HG02642 (cell line): ENCODE results near the gene TMEM163.

Source experiments
- ATAC-seq: cut with Tn5 transposase; IDR thresholded peaks from one replicate; pipeline ENCODE4 v1.9.1; 2021; ENCODE audit warnings: mild to moderate bottlenecking; ENCODE audit not compliant: unreplicated experiment, poor library complexity

Gene TMEM163

GRCh38 chr2:134449157-134449556 is 269.6 kb downstream of the TMEM163 start:
- ATAC-seq: no peak

- ATAC-seq: no peak
Measured at GRCh38 chr2:134448650-134449049, 270.1 kb downstream of the TMEM163 start.

- no peak for ATAC-seq
Measured at GRCh38 chr2:134447669-134448068, 271.1 kb downstream of the TMEM163 start.

DNA sequence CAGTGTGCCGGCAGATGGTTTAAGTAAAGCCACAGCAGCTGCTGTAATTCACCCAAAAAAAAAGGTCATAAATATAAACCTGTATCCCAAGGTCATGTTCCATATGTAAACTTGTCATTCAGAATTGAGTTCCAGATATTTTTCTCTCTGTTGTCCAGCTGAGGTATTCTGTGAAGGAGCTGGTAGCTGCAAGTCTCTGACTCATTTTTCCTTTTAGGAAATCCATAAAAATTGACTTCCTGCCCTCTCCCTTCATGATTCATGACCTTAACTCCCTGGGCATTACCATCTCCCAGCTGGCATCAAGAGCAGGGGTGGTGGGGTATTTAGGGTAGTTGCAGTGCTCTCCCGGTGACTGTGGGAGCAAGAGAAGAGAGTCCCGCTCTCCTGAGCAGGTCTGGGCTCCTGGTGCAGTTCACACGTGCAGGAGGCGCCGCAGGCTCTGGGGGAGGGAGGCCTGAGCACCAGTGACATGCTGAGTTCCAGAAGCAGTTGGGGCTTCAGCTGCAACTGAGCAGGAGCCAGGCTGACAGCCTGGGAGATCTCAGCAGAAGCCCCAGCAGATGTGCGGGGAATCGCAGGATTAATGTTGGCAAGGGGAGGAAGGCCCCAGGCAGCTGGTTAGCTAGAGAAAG is 272.3 kb downstream of the TMEM163 start:
- ATAC-seq: no peak

DNA sequence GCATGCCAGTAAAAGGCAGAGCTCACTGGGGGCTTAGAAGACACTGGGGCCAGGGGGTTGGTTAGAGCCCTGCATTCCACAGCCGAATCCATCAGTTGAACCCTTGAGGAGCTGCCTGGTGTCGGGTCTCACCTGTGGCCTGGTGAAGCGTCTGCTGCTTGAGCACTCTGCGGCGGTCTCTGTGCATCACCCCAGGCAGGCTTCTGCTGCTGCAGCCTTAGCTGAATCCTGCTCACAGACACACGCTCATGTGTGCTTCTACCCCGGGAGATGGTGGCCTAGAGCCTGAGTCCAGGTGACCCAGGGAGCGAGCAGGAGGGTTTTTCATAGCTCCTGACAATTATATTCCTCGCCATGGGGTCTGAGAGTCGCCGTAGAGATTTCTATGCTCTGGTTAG is 272.8 kb downstream of the TMEM163 start:
- ATAC-seq: no peak

GRCh38 chr2:134445116-134445515 is 273.7 kb downstream of the TMEM163 start:
- no peak for ATAC-seq

- no peak for ATAC-seq
Measured at GRCh38 chr2:134443814-134444480, 274.9 kb downstream of the TMEM163 start.

DNA sequence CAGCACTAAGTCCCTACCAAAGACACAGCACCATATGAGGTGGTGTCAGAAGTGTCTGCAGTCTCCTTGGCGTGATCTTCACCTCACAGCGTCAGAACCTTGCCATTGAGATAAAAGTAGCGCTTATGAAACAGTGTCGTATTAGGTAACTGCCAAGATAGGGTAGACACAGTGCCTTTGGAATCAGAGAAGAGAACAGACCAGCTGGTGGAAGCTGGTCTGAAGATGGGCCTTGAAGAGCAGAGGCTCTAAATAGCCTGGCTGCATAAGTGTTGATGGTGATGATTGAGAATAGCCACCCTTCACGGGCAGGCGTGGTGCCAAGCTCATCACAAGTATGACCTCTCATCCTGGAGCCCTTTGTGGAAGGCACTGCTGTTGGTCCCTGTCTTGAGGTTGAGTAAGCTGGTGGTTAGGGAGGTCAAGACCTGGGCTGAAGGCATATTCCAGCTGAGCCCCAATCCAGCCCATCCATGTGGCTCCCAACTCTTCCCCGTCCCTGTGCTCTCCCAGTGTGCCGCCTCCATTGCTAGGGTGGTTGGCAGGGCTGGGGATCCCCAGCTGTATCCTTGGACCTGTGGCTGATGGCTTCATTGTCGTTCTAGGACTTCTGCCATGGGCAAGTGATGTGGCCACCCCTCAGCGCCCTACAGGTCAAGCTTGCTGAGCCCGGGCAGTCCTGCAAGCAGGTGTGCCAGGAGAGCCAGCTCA is 277.5 kb downstream of the TMEM163 start:
- ATAC-seq: no peak

- no peak for ATAC-seq
Measured at GRCh38 chr2:134440336-134440909, 278.4 kb downstream of the TMEM163 start.

DNA sequence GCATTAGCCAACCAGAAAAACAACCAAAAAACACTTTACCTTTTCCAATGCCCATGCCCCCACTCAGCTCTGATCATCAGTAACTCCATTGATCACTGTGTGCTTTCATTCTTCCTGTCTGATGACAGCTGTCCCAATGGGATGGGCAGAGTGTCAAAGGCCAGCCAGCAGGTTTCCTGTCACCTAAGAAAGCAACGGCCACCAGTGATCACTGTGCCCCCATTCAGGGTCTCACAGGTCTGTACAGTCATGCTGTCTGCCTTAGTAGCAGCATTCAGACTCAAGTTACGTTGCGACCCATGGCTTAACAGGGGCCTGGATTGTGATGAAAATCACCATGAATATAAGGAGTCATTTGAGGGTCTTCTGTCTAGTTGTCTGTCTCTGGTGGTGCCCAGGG is 280.4 kb downstream of the TMEM163 start:
- no peak for ATAC-seq

GRCh38 chr2:134436706-134437105 is 282.1 kb downstream of the TMEM163 start:
- ATAC-seq: no peak

DNA sequence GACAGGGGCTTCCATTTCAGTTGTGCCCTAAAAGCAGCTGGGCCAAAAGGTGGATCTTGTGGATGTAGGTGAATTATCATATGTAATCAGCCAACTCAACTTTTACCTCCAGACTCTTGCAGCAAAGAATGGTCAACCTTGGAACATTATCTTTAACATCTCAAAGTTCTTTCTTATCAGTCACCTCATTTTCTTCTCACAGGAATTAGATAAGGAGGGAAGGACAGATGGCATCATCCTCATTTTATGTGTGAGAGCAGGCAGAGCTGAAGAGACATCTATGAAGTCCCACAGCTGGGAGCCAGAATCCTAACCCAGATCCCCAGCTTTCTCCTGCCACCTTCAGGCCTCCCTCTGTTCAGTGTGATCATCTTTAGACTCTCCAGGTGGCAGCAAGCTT is 282.9 kb downstream of the TMEM163 start:
- no peak for ATAC-seq

DNA sequence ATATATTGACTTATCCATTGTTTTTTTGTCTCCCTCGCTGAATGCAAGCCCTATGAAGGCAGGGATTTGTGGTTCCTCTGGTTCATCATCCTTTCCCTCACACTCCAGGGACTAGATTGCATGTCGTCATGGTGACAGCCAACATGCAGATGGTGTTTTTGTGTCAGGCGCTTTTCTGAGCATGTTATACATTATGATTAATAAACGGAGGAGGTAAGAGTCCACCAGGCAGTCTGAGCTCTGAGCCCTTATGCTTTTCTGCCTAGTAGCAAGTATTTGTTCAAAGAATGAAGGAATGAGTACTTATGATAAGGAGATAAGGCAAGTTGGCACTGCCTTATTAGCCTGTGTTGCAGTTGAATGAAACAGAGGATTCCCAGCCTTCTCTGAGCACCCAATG is 283.3 kb downstream of the TMEM163 start:
- ATAC-seq: no peak

- ATAC-seq: no peak
Measured at GRCh38 chr2:134433979-134434378, 284.8 kb downstream of the TMEM163 start.

GRCh38 chr2:134433469-134433868 is 285.3 kb downstream of the TMEM163 start:
- no peak for ATAC-seq

- ATAC-seq: no peak
Measured at GRCh38 chr2:134432435-134432883, 286.3 kb downstream of the TMEM163 start.

GRCh38 chr2:134431838-134432434 is 286.9 kb downstream of the TMEM163 start:
- ATAC-seq: no peak

- ATAC-seq: no peak
Measured at GRCh38 chr2:134429886-134430285, 288.9 kb downstream of the TMEM163 start.

GRCh38 chr2:134426721-134427120 is 292.1 kb downstream of the TMEM163 start:
- ATAC-seq: no peak

- ATAC-seq: no peak
Measured at GRCh38 chr2:134425724-134426496, 292.9 kb downstream of the TMEM163 start.
